Keratinocyte (primary cell): Measurements from ENCODE around the gene TARBP1. TPM values are rescaled to one million over a fixed set of nuclear protein-coding genes. Genes with fewer than 3 reads are reported as not detected.

Experiments used
- DNase-seq: peaks from one replicate; pipeline ENCODE4 v3.0.0-alpha.2; 2011; ENCODE audit warnings: low read depth, missing footprints, low spot score
- FAIRE-seq: peaks from 2 replicates; lab custom pipeline; 2011; peaks lifted over from hg19 to GRCh38; lab: Jason Lieb, UNC
- H2AFZ ChIP-seq: 2 replicates; pipeline ENCODE4 v1.6.0; 2012; ENCODE audit warnings: low read length, control low read depth, inconsistent platforms; ENCODE audit not compliant: control insufficient read depth
- H3K27ac ChIP-seq: 2 replicates; pipeline ENCODE4 v1.5.1; 2011; ENCODE audit warnings: low read length; ENCODE audit not compliant: control insufficient read depth, insufficient read depth
- H3K27me3 ChIP-seq: 3 replicates; pipeline ENCODE4 v1.6.0; 2011; ENCODE audit warnings: low read length; ENCODE audit not compliant: control insufficient read depth, insufficient read depth; ENCODE audit errors: extremely low read depth
- H3K36me3 ChIP-seq, 2 experiments: 2 replicates in 1 of 2; 3 replicates in 1 of 2; pipeline ENCODE4 v1.5.1; 2011; ENCODE audit warnings: low read length in 2 of 2, mild to moderate bottlenecking in 1 of 2; ENCODE audit not compliant: control insufficient read depth in 2 of 2, insufficient read depth in 2 of 2; ENCODE audit errors: extremely low read depth in 1 of 2
- H3K4me1 ChIP-seq: 3 replicates; pipeline ENCODE4 v1.5.1; 2011; ENCODE audit warnings: low read length; ENCODE audit not compliant: control insufficient read depth, insufficient read depth; ENCODE audit errors: extremely low read depth
- H3K4me2 ChIP-seq: 3 replicates; pipeline ENCODE4 v1.6.0; 2011; ENCODE audit warnings: low read depth, low read length; ENCODE audit not compliant: control insufficient read depth, insufficient read depth; ENCODE audit errors: extremely low read depth
- H3K4me3 ChIP-seq, 3 experiments: fragments of 200-600 bp in 1 of 3; sonication (generic) in 1 of 3; 2 replicates in 2 of 3; 3 replicates in 1 of 3; pipeline ENCODE4 v1.5.1; 2011 to 2016; ENCODE audit warnings: low read length in 3 of 3, mild to moderate bottlenecking in 3 of 3, control low read depth in 2 of 3, inconsistent platforms in 1 of 3, low read depth in 1 of 3, mixed read lengths in 1 of 3, mixed run types in 1 of 3, moderate library complexity in 1 of 3; ENCODE audit not compliant: control insufficient read depth in 2 of 3, insufficient read depth in 2 of 3; ENCODE audit errors: extremely low read depth in 1 of 3
- H3K79me2 ChIP-seq: 2 replicates; pipeline ENCODE4 v1.6.0; 2012; ENCODE audit warnings: low read length; ENCODE audit not compliant: control insufficient read depth, insufficient read depth
- H3K9ac ChIP-seq: 3 replicates; pipeline ENCODE4 v1.6.0; 2011; ENCODE audit warnings: low read length; ENCODE audit not compliant: control insufficient read depth, insufficient read depth; ENCODE audit errors: extremely low read depth
- H3K9me1 ChIP-seq: 3 replicates; pipeline ENCODE4 v1.6.0; 2011; ENCODE audit warnings: low read length; ENCODE audit not compliant: control insufficient read depth, insufficient read depth; ENCODE audit errors: extremely low read depth
- H3K9me3 ChIP-seq: 2 replicates; pipeline ENCODE4 v1.5.1; 2012; ENCODE audit warnings: low read depth, low read length; ENCODE audit not compliant: control insufficient read depth
- H4K20me1 ChIP-seq: 3 replicates; pipeline ENCODE4 v1.6.0; 2011; ENCODE audit warnings: low read length; ENCODE audit not compliant: control insufficient read depth, insufficient read depth; ENCODE audit errors: extremely low read depth
- CTCF ChIP-seq, 3 experiments: IDR thresholded peaks in 1 of 3; conservative IDR thresholded peaks in 1 of 3; optimal IDR thresholded peaks in 1 of 3; 2 replicates in 2 of 3; 3 replicates in 1 of 3; pipeline versions ENCODE3 to v1.5.1; 2011; ENCODE audit warnings: low read length in 3 of 3, mild to moderate bottlenecking in 3 of 3, moderate library complexity in 2 of 3, control low read depth in 1 of 3, inconsistent platforms in 1 of 3; ENCODE audit not compliant: insufficient read depth in 2 of 3; ENCODE audit errors: extremely low read depth in 1 of 3
- EZH2 ChIP-seq: IDR thresholded peaks from one replicate; pipeline ENCODE4 v1.6.1; 2012; ENCODE audit warnings: inconsistent platforms, mild to moderate bottlenecking, low read length, moderate library complexity
- dilution Hi-C: fragments of 300-500 bp; cut with MboI; formaldehyde crosslinking; loops from one replicate; pipeline ENCODE4 v1.7.0; 2020; ENCODE audit warnings: low sequenced_read_pairs; ENCODE audit not compliant: extremely low pct_ligation_motif_present
- polyA plus RNA-seq, 5 experiments: library from polyadenylated mRNA; depleted of rRNA in 3 of 5; stranded (reverse) in 3 of 5; stranded (forward) in 1 of 5; unstranded in 1 of 5; fragments of >200 nt; gene quantifications; 1 replicate in 1 of 5; 2 replicates in 3 of 5; 3 replicates in 1 of 5; pipeline versions ENCODE4 v1.2.1 to v1.2.3, GENCODE V29; 2011 to 2012; ENCODE audit warnings: missing spikeins in 2 of 5, low read depth in 1 of 5, low replicate concordance in 1 of 5

The TARBP1 gene
- polyA plus RNA-seq, 1 donor (not counting 4 experiments of a cell fraction or from before 2014, with no cell fraction given): 28.7 TPM

- dilution Hi-C loops: no loop called here
Observed at GRCh38 chr1:234431255-234431654, 47.7 kb downstream of the TARBP1 start.

GRCh38 chr1:234430691-234431090 lies 48.3 kb downstream of the TARBP1 start:
- Histone ChIP-seq H3K27me3 (no peaks in the 10 kb centered on the region), H3K4me3 (no peak overlapping the region), H3K9me1 (no peaks in the 10 kb centered on the region), H3K9me3 (no peaks in the 10 kb centered on the region), H2AFZ (no peak overlapping the region), H3K4me2 (no peak overlapping the region), H3K4me1 (no peaks in the 10 kb centered on the region), H4K20me1 (no peaks in the 10 kb centered on the region), H3K79me2 (no peaks in the 10 kb centered on the region), H3K9ac (no peak overlapping the region), H3K36me3 (peaks cover 9 to 12% of the 10 kb centered on the region in 2 experiments), H3K27ac (no peak overlapping the region)
- FAIRE-seq: no peak
- dilution Hi-C loops: no loop called here
- DNase-seq: no peak
- TF ChIP-seq CTCF (optimal IDR thresholded peaks at IDR 0.05 in 1 of 3, IDR thresholded peaks at IDR 0.05 in 1 of 3, conservative IDR thresholded peaks at IDR 0.05 in 1 of 3; ENCODE audit: extremely low read depth in 1 of 3, insufficient read depth in 2 of 3, low read length in 3 of 3) (no peak), EZH2 (no peak)

More at GRCh38 chr1:234431255-234431654, 47.7 kb downstream of the TARBP1 start:
- H3K4me2 ChIP-seq: no peak overlapping the region
- FAIRE-seq (no peak), DNase-seq (no peak)
- H3K36me3 ChIP-seq: peaks cover 6 to 12% of the 10 kb centered on the region in 2 experiments
- no peaks in the 10 kb centered on the region for H3K9me1 ChIP-seq
- no peaks in the 10 kb centered on the region for H3K9me3 ChIP-seq
- no peak overlapping the region for H3K27ac ChIP-seq
- H3K27me3 ChIP-seq: no peaks in the 10 kb centered on the region
- H3K4me1 ChIP-seq: no peaks in the 10 kb centered on the region
- no peaks in the 10 kb centered on the region for H3K79me2 ChIP-seq
- no peaks in the 10 kb centered on the region for H4K20me1 ChIP-seq
- TF ChIP-seq CTCF (optimal IDR thresholded peaks at IDR 0.05 in 1 of 3, IDR thresholded peaks at IDR 0.05 in 1 of 3, conservative IDR thresholded peaks at IDR 0.05 in 1 of 3; ENCODE audit: extremely low read depth in 1 of 3, insufficient read depth in 2 of 3, low read length in 3 of 3): no peak
- TF ChIP-seq EZH2: no peak
- H2AFZ ChIP-seq: no peak overlapping the region
- H3K9ac ChIP-seq: no peak overlapping the region
- H3K4me3 ChIP-seq: no peak overlapping the region
